CD4-positive, alpha-beta T cell (primary cell): ENCODE results near the gene MIA3. TPM values are rescaled to one million over a fixed set of nuclear protein-coding genes. Genes with fewer than 3 reads are reported as not detected.

ENCODE experiments used
- ATAC-seq: fragments of 200-7000 bp; cut with Tn5 transposase; one replicate; pipeline ENCODE4 v1.10.0; 2022; ENCODE audit warnings: mild to moderate bottlenecking; ENCODE audit not compliant: poor library complexity
- CTCF ChIA-PET: fragments of 350-600 bp; sonication (Branson Sonifier 250); formaldehyde crosslinking; loops from one replicate; lab custom pipeline; 2021; ENCODE audit warnings: antibody characterized with exemption, inconsistent platforms; lab: Charles Lee
- POLR2A ChIA-PET: fragments of 350-600 bp; sonication (Branson Sonifier 250); formaldehyde crosslinking; loops from one replicate; lab custom pipeline; 2021; ENCODE audit warnings: antibody characterized with exemption, inconsistent platforms; lab: Charles Lee
- DNase-seq, 14 experiments: peaks; one replicate each; pipeline ENCODE4 v3.0.0-alpha.2; 2013 to 2020; ENCODE audit warnings: mixed read lengths in 2 of 14
- H3K27ac ChIP-seq, 2 donors: one replicate each; pipeline versions ENCODE4 v1.5.1 to v1.7.0; 2013; ENCODE audit warnings: low read length in 2 of 2, low read depth in 1 of 2, mild to moderate bottlenecking in 1 of 2
- H3K27me3 ChIP-seq, 2 experiments: 1 replicate in 1 of 2; 2 replicates in 1 of 2; pipeline versions ENCODE4 v1.6.1 to v1.7.0; 2013; ENCODE audit warnings: low read length in 2 of 2, control low read depth in 1 of 2, mild to moderate bottlenecking in 1 of 2, moderate library complexity in 1 of 2; ENCODE audit not compliant: insufficient read depth in 2 of 2, control insufficient read depth in 1 of 2
- H3K36me3 ChIP-seq: one replicate; pipeline ENCODE4 v1.6.1; 2013; ENCODE audit warnings: low read length, control low read depth; ENCODE audit not compliant: insufficient read depth
- H3K4me1 ChIP-seq: one replicate; pipeline ENCODE4 v1.6.1; 2013; ENCODE audit warnings: low read length, control low read depth; ENCODE audit not compliant: insufficient read depth
- H3K4me3 ChIP-seq: one replicate; pipeline ENCODE4 v1.5.1; 2013; ENCODE audit warnings: mild to moderate bottlenecking, low read length, moderate library complexity
- H3K9me3 ChIP-seq, 2 experiments: 1 replicate in 1 of 2; 2 replicates in 1 of 2; pipeline versions ENCODE4 v1.6.1 to v1.7.0; 2013; ENCODE audit warnings: low read length in 2 of 2, mild to moderate bottlenecking in 2 of 2, control low read depth in 1 of 2, moderate library complexity in 1 of 2; ENCODE audit not compliant: control insufficient read depth in 1 of 2, insufficient read depth in 1 of 2
- H3K27ac Mint-ChIP-seq: one replicate; pipeline ENCODE4 v1.8.0; 2020; ENCODE audit warnings: mixed read lengths
- H3K27me3 Mint-ChIP-seq: one replicate; pipeline ENCODE4 v1.8.0; 2021; ENCODE audit warnings: mixed read lengths
- H3K36me3 Mint-ChIP-seq: one replicate; pipeline ENCODE4 v1.8.0; 2021; ENCODE audit warnings: low read depth, mixed read lengths
- H3K4me1 Mint-ChIP-seq: one replicate; pipeline ENCODE4 v1.8.0; 2021; ENCODE audit warnings: low read depth, mixed read lengths
- H3K4me3 Mint-ChIP-seq: one replicate; pipeline ENCODE4 v1.8.0; 2020; ENCODE audit warnings: mild to moderate bottlenecking, mixed read lengths
- H3K9me3 Mint-ChIP-seq: one replicate; pipeline ENCODE4 v1.8.0; 2020; ENCODE audit warnings: mixed read lengths
- intact Hi-C, 2 experiments: fragments of 100-400 bp; cut with DNase I in 1 of 2; cut with micrococcal nuclease in 1 of 2; formaldehyde crosslinking; loops; one replicate each; pipeline versions ENCODE4 v1.15.1 to v1.9.0; 2023 to 2025; cut with DNase I, micrococcal nuclease
- total RNA-seq, 174 experiments: library from RNA in 2 of 174; stranded (reverse) in 2 of 174; gene quantifications; one replicate each; pipeline ENCODE4 v1.2.3 and lab custom pipeline; 2021 to 2026
- TF ChIP-seq, protein P1 (sequence below): fragments of 200-600 bp; IDR thresholded peaks from one replicate; pipeline ENCODE4 v1.8.0; 2022; ENCODE audit warnings: antibody characterized with exemption, mild to moderate bottlenecking

The MIA3 gene
- total RNA-seq, 2 experiments from 2014 or later: 123 to 135 TPM

- DNase-seq: no peak
- Histone ChIP-seq H3K27me3 (no peaks in the 10 kb centered on the region), H3K4me3 (no peak overlapping the region), H3K27ac (no peak overlapping the region), H3K36me3 (no peaks in the 10 kb centered on the region), H3K4me1 (peaks cover 8% of the 10 kb centered on the region), H3K9me3 (no peaks in the 10 kb centered on the region)
- H3K27me3 Mint-ChIP-seq: no peaks in the 10 kb centered on the region
- ATAC-seq: no peak
- CTCF ChIA-PET: interaction anchor here (1.2 to 1.5 kb wide), 2 partner anchors 13 to 19 kb away, joined by 3 read pairs; no protein-coding TSS in a partner anchor
- H3K4me3 Mint-ChIP-seq: no peak overlapping the region
- intact Hi-C loops: no loop called here
- H3K27ac Mint-ChIP-seq: no peak overlapping the region
- no peaks in the 10 kb centered on the region for H3K9me3 Mint-ChIP-seq
- peaks cover 13% of the 10 kb centered on the region for H3K4me1 Mint-ChIP-seq
- H3K36me3 Mint-ChIP-seq: peaks cover 5% of the 10 kb centered on the region
- POLR2A ChIA-PET: no interaction called here
- TF ChIP-seq, protein P1, sequence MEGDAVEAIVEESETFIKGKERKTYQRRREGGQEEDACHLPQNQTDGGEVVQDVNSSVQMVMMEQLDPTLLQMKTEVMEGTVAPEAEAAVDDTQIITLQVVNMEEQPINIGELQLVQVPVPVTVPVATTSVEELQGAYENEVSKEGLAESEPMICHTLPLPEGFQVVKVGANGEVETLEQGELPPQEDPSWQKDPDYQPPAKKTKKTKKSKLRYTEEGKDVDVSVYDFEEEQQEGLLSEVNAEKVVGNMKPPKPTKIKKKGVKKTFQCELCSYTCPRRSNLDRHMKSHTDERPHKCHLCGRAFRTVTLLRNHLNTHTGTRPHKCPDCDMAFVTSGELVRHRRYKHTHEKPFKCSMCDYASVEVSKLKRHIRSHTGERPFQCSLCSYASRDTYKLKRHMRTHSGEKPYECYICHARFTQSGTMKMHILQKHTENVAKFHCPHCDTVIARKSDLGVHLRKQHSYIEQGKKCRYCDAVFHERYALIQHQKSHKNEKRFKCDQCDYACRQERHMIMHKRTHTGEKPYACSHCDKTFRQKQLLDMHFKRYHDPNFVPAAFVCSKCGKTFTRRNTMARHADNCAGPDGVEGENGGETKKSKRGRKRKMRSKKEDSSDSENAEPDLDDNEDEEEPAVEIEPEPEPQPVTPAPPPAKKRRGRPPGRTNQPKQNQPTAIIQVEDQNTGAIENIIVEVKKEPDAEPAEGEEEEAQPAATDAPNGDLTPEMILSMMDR: no peak
Observed at GRCh38 chr1:222594789-222595188, 23.1 kb upstream of the MIA3 start.

DNA sequence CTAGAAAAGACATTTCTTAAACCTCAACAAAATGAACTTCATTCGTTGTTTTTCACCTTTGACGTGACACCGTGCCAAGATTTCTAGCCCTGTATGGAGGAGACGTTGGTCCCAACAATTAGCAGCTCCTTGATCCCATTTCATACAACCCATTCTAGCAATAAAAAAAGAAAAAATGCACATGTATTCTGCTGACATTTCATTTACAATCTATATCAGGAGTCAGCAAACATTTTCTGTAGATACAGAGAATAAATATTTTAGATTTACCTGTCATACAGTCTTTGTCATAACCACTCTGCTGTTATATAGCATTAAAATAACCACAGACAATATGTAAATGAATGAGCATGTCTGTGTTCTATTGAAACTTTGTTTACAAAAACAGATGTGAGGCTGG, 21.2 kb upstream of the MIA3 start:
- DNase-seq: no peak
- Histone ChIP-seq H3K27me3 (no peaks in the 10 kb centered on the region), H3K36me3 (no peaks in the 10 kb centered on the region), H3K9me3 (no peaks in the 10 kb centered on the region), H3K4me1 (no peaks in the 10 kb centered on the region), H3K4me3 (no peak overlapping the region), H3K27ac (no peak overlapping the region)
- Mint-ChIP-seq H3K27me3 (no peaks in the 10 kb centered on the region), H3K36me3 (no peaks in the 10 kb centered on the region), H3K27ac (no peak overlapping the region), H3K4me3 (no peak overlapping the region), H3K9me3 (no peaks in the 10 kb centered on the region), H3K4me1 (no peaks in the 10 kb centered on the region)
- ChIA-PET CTCF (no interaction called here), POLR2A (no interaction called here)
- no peak for ATAC-seq
- intact Hi-C loops: no loop called here
- TF ChIP-seq, protein P1: no peak

- no peaks in the 10 kb centered on the region for H3K4me1 Mint-ChIP-seq
- ATAC-seq: no peak
- no peak overlapping the region for H3K27ac Mint-ChIP-seq
- no peak overlapping the region for H3K4me3 ChIP-seq
- TF ChIP-seq, protein P1: no peak
- H3K36me3 ChIP-seq: no peaks in the 10 kb centered on the region
- intact Hi-C loops: no loop called here
- no peaks in the 10 kb centered on the region for H3K9me3 ChIP-seq
- no peaks in the 10 kb centered on the region for H3K27me3 ChIP-seq
- H3K27ac ChIP-seq: no peak overlapping the region
- H3K4me1 ChIP-seq: no peaks in the 10 kb centered on the region
- ChIA-PET CTCF (no interaction called here), POLR2A (interaction anchor here (0.6 kb wide), 1 partner anchor 8 kb away, joined by 3 read pairs; no protein-coding TSS in a partner anchor)
- H3K36me3 Mint-ChIP-seq: no peaks in the 10 kb centered on the region
- H3K9me3 Mint-ChIP-seq: no peaks in the 10 kb centered on the region
- no peak for DNase-seq
- H3K4me3 Mint-ChIP-seq: no peak overlapping the region
- peaks cover 6% of the 10 kb centered on the region for H3K27me3 Mint-ChIP-seq
Observed at GRCh38 chr1:222600281-222600680, 17.6 kb upstream of the MIA3 start.
